IPS-11a (cell line): ENCODE data around the gene CCNY.

Experiments
- H3K4me3 ChIP-seq: one replicate; pipeline ENCODE4 v1.5.1; 2013; ENCODE audit warnings: low read depth, low read length, control low read depth

The CCNY gene

GRCh38 chr10:35467186-35467585 is 130.9 kb downstream of the CCNY start:
- H3K4me3 ChIP-seq, result no peak overlapping the region

GRCh38 chr10:35470248-35470924 is 134.1 kb downstream of the CCNY start:
- no peak overlapping the region for H3K4me3 ChIP-seq

DNA sequence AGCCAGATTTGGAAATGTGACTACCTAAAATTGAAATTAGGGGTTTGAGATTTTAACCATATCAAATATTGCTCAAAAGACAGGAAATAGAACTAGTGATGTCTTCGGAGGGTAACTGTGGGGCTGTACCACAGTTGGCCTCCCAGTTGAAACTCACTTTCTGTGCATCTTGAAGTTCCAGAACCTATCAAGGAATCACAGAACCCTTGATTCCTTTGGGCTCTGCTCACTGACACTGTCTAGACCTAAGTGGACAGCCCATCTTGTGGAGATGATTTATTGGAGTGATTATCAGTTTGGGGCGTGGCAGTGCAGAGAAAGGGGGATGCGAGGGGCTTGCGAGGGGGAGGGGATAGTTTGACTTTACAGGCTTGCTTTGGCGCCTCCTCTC is 134.6 kb downstream of the CCNY start:
- H3K4me3 ChIP-seq, result no peak overlapping the region

- H3K4me3 ChIP-seq, result no peak overlapping the region
Observed at GRCh38 chr10:35471435-35471834, 135.1 kb downstream of the CCNY start.

DNA sequence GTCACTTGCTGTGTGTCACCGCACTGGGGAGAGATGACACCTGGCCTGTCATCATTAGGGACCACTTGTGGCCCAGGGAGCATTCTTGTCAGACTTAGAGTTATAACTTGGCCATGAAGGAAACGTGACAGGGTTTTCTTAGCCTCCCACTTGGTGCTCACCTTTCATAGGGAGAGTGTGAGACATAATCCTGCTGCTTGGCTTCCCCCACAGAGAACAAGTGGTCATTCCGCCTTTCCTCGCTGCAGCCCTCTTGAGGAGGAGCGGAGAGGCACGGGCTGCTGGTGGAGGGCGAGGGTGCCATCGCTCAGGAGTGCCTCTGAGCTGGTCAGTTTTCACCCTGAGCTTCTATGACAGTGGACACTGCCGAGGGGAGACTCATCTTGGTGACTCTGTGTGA is 143.8 kb downstream of the CCNY start:
- no peak overlapping the region for H3K4me3 ChIP-seq

DNA sequence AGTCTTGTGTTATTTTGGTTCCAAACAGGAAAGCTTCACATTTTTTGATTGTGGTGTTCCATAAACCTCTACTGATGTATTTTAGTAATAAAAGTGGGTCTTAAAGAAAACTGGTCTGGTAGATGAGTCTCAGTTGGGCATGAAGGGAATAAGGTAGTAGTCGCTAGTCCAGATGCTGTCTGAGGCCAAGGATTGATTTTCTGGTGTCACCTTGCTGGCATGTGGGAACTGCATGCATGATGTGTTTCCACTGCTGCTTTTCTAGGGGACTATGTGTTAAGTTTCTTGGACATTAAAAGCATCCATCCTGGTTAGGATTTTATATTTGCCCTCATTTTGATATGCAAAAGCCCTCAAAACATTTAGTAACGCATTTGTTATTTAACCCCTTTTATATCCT is 145.1 kb downstream of the CCNY start:
- no peak overlapping the region for H3K4me3 ChIP-seq

GRCh38 chr10:35486297-35486990 is 150.1 kb downstream of the CCNY start:
- no peak overlapping the region for H3K4me3 ChIP-seq

DNA sequence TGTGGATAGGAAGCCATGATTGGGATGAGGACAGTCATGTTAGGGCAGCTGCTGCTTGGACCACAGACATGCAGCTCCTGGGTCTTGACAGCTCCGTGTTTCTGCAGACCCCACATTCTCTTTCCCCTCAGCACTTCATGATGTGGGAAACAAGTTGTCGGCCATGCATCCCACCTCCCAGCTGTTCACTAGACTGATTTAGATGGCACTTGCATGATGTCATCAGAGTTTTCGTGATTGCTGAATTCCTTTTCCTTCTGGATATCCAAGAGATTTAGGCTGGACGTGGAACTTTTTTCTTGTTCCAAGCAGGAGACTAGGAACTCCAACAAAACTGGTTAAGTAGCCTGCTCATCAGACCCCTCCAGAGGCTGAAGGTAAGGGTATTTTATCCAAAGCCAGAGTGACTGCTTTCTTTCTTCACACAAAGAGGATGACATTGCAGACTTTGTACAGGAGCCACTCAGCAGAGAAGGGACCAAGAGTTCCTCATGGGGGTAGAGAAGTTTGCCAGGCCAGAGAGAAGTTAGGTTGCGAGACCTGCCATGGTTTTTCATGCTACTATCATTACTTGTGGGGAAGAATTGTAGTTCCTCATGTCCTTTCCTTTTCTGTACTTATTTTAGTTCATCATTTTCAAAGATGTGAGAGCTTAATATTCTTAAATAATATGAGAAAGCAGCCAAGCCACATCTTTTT is 151.2 kb downstream of the CCNY start:
- H3K4me3 ChIP-seq, result no peak overlapping the region

- H3K4me3 ChIP-seq, result no peak overlapping the region
Observed at GRCh38 chr10:35488228-35488627, 151.9 kb downstream of the CCNY start.

- no peak overlapping the region for H3K4me3 ChIP-seq
Observed at GRCh38 chr10:35492386-35493195, 156.3 kb downstream of the CCNY start.

DNA sequence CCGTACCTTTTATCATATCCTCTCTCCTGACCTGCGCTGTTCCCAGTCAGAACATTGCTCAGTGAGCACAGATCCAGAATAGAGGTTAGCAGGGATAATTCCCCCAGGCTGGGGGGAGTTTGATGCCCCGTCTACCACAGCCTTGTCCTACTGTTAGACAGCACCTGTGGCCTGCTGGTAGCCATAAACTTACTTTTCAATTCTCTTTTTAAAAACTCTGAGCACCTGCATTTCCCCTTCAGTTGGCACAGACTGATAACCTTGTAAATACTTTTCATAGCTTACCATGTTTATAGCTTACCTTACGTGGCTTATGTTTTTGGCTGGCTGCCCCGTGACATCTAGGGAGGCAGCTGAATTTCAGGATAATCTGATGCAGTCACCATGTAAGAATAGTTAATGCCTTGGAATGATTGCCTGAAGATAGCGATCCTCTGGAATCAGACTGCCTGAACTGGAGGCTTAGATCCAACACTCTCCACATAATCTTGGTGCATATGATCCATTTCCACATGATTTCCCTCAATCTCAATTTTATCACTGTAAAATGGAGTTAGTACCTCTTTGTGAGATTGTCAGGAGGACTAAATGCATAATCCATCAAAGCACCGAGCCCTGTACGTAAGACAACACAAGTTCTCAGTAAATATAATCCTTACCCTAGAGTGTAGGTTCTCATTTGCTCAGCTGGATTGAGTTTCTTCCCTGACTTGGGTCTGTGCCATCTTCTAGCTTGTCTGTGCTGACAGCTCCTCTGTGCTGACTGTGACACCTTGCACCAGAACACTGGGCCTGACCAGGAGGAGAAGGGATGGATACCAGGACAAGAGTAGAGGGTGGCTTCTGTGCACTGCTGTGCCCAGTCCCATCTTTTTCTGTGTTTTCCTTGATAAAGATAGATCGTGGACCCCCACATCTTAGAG is 157.1 kb downstream of the CCNY start:
- no peak overlapping the region for H3K4me3 ChIP-seq

GRCh38 chr10:35495521-35496119 is 159.3 kb downstream of the CCNY start:
- H3K4me3 ChIP-seq, result no peak overlapping the region

DNA sequence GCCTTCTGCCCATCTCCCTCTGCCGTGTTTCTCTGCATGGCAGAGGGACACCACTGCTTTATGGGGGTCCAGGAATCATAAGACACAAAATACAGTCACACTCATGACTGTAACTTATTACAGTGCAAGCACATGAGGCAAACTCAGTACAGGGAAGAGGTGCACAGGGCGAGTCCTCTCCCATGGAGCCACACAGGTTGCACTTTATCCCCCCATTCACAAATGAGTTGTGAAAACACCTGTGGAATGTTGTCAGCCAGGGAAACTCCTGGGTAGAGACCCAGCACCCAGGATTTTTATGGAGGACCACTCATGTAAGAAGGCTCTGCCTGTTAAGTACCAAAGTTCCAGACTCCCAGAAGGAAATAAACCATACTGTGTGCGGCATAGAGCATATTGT is 161.6 kb downstream of the CCNY start:
- no peak overlapping the region for H3K4me3 ChIP-seq

DNA sequence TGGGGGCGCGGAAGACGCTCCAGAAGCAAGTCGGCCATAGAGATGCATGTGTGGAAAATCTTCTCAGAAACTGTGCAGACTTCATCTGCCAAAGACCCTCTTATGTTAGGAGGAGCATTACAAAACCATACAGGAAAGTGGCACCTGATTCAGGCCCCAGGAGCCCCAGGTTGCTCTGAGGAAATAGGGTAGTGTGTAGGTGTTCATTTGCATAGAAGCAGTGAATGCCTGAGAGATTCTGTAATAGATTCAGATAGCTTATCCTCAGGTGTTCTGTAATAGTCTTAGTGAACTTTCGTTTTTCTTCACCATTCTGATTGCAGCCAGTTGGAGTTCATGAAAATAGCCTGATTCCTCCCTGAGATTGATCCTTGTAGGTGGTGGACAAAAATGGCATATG is 162.4 kb downstream of the CCNY start:
- no peak overlapping the region for H3K4me3 ChIP-seq

- no peak overlapping the region for H3K4me3 ChIP-seq
Observed at GRCh38 chr10:35501923-35502322, 165.6 kb downstream of the CCNY start.

DNA sequence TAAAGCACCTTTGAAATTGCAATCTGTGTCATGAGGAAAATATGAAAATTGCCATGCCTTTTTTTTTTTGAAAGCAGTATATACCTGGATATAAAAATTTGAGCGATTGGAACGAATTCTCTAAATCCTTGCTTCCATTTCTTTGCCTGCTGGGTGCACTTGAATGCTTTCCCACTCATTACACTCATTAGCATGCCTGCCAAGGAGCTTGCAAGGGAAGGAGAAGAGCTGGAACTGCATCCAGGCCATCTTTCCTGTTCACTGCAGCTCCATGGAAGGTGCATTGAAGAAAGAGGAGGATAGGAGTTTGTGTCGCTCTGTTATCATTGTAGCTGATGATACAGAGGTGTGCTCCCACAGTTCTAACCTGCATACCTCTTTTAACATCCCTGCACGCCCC is 166.4 kb downstream of the CCNY start:
- no peak overlapping the region for H3K4me3 ChIP-seq

DNA sequence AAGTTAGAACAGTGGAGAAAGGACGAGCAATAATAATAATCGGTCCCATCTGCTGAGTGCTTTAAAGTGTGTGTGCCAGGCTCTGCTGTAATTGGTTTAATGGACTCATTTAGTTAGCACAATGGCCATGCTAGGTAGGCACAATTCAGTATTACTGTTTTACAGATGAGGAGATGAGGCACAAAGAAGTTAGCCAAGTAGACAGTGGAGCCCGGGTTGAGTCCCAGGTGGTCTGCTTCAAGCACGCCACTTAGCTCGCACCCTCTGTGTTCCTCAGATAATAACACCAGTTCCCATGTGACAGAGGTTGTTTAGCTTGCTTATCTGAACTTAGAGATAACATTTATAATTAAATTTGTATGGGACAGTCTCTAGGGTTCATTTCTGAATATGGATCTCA is 167.3 kb downstream of the CCNY start:
- no peak overlapping the region for H3K4me3 ChIP-seq

DNA sequence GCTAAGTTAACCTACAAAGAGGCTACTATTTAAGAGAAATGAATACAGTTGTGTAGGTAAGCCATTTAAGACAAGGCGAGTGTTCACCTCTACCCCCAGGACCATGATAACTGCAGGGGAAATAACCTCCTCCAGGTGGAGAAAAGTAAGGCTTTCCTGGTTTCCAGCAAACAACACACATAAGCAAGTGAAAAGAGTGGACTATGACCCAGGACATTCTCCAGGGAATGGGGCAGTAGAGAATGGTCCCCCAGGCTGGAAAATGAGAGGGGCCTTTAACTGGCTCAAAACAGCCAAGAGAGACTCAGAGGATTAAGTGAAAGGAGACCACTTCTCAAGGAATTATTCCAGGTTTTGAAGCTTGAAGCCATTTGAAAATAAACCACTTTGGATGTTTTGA is 167.8 kb downstream of the CCNY start:
- H3K4me3 ChIP-seq, result no peak overlapping the region

- no peak overlapping the region for H3K4me3 ChIP-seq
Observed at GRCh38 chr10:35505241-35505873, 169.0 kb downstream of the CCNY start.
